WI38 (cell line): ENCODE measurements around the gene HSPB9.

ENCODE experiments used
- H3K4me3 ChIP-seq: 2 replicates; pipeline ENCODE4 v1.5.1; 2011; ENCODE audit warnings: low read depth, mild to moderate bottlenecking, control low read depth, low read length
- CTCF ChIP-seq: IDR thresholded peaks from 2 replicates; pipeline ENCODE4 v1.5.1; 2012; ENCODE audit warnings: low read depth, mild to moderate bottlenecking, control low read depth, low read length

Gene HSPB9

GRCh38 chr17:42160531-42160910 lies 37.9 kb downstream of the HSPB9 start:
- H3K4me3 ChIP-seq = no peak overlapping the region
- no peak for TF ChIP-seq CTCF

GRCh38 chr17:42163113-42163512 lies 40.5 kb downstream of the HSPB9 start:
- no peak overlapping the region for H3K4me3 ChIP-seq
- TF ChIP-seq CTCF = 0 out of 2 replicates have a peak, but pooled peaks have one; percentile 20

- TF ChIP-seq CTCF = no peak
Measured at GRCh38 chr17:42163696-42164407, 41.2 kb downstream of the HSPB9 start.

GRCh38 chr17:42165751-42166150 lies 43.1 kb downstream of the HSPB9 start:
- no peak for TF ChIP-seq CTCF

More at GRCh38 chr17:42163696-42164407, 41.2 kb downstream of the HSPB9 start:
- H3K4me3 ChIP-seq = no peak overlapping the region

GRCh38 chr17:42166196-42166763 lies 43.7 kb downstream of the HSPB9 start:
- TF ChIP-seq CTCF = no peak
- H3K4me3 ChIP-seq = no peak overlapping the region

More at GRCh38 chr17:42165751-42166150, 43.1 kb downstream of the HSPB9 start:
- H3K4me3 ChIP-seq = no peak overlapping the region

GRCh38 chr17:42167807-42168206 lies 45.2 kb downstream of the HSPB9 start:
- no peak for TF ChIP-seq CTCF
- no peak overlapping the region for H3K4me3 ChIP-seq

- no peak overlapping the region for H3K4me3 ChIP-seq
- TF ChIP-seq CTCF = no peak
Measured at GRCh38 chr17:42169351-42169750, 46.7 kb downstream of the HSPB9 start.
